Body of pancreas (tissue), 4 donors: ENCODE results near the gene SPTSSB.

Experiments
- POLR2A ChIP-seq, 3 donors: fragments of 450-650 bp; IDR thresholded peaks; one replicate each; pipeline ENCODE4 v1.6.1; 2016; ENCODE audit warnings: antibody characterized with exemption in 3 of 3, mild to moderate bottlenecking in 2 of 3
- TF ChIP-seq, protein P1 (sequence below), 7 experiments: fragments of 450-650 bp in 4 of 7; fragments of 200-600 bp in 3 of 7; sonication (generic) in 3 of 7; IDR thresholded peaks; one replicate each; pipeline ENCODE4 v1.5.1; 2016 to 2019; ENCODE audit warnings: antibody characterized with exemption in 7 of 7

DNA sequence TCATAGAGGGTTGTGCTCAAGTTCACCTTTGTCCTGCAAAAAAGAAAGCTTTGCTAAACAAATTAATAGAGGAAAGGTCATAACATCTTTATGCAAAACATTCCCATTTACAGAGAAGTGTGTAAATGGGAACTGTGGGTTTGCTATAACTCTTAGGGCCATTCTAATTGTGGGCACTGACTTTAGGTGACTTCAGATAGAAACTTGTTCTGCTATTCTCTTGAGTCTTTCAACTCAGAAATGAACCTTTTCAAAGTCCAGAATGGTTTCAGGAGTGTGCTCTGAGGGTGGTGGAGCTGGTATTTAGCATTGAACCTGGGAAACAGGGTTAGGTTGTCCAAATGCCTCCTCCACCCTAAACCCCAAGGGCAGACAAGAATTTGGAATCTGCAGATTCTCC lies 34.0 kb downstream of the SPTSSB start:
- TF ChIP-seq POLR2A (IDR thresholded peaks at IDR 0.05) = no peak
- TF ChIP-seq, protein P1, sequence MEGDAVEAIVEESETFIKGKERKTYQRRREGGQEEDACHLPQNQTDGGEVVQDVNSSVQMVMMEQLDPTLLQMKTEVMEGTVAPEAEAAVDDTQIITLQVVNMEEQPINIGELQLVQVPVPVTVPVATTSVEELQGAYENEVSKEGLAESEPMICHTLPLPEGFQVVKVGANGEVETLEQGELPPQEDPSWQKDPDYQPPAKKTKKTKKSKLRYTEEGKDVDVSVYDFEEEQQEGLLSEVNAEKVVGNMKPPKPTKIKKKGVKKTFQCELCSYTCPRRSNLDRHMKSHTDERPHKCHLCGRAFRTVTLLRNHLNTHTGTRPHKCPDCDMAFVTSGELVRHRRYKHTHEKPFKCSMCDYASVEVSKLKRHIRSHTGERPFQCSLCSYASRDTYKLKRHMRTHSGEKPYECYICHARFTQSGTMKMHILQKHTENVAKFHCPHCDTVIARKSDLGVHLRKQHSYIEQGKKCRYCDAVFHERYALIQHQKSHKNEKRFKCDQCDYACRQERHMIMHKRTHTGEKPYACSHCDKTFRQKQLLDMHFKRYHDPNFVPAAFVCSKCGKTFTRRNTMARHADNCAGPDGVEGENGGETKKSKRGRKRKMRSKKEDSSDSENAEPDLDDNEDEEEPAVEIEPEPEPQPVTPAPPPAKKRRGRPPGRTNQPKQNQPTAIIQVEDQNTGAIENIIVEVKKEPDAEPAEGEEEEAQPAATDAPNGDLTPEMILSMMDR (IDR thresholded peaks at IDR 0.05) = no peak
